ENCODE results near the gene TEF.
A peak's percentile ranks its signal among the peaks of the same experiment; 100 is the strongest.

Gene TEF

DNA sequence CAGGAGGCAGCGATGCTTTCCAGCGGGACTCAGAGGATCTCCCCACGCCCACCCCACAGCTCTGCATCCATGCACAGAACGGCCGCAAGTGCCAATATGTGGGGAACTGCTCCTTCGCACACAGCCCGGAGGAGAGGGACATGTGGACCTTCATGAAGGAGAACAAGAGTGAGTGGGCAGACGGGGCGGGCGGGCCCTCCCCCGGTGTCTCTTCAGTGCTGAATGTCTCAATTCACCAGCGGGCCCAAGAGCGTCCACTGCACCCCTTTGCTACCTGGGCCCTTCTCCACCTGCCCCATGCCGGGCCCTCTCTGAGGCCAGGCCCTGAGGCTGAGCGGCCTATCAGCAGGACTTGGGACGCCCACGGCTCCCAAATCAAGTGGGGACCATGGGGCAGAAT is 25.8 kb upstream of the TEF start:
- Histone ChIP-seq H3K36me3 (ENCODE audit: insufficient read depth, low read length) (peaks cover 65% of the 10 kb centered on the region), H3K27me3 (ENCODE audit: insufficient read depth, low read length) (no peaks in the 10 kb centered on the region), H3K9ac (ENCODE audit: low read depth, low read length) (no peak overlapping the region), H3K4me1 (ENCODE audit: insufficient read depth, low read length) (peaks cover 13% of the 10 kb centered on the region), H3K4me3 (ENCODE audit: low read length) (no peak overlapping the region), H3K27ac (ENCODE audit: low read depth, low read length) (no peak overlapping the region), H3K9me3 (ENCODE audit: insufficient read depth, low read depth, low read length) (no peaks in the 10 kb centered on the region)
- WGBS = 97% methylated on average over 17 of the region's 17 CpGs

DNA sequence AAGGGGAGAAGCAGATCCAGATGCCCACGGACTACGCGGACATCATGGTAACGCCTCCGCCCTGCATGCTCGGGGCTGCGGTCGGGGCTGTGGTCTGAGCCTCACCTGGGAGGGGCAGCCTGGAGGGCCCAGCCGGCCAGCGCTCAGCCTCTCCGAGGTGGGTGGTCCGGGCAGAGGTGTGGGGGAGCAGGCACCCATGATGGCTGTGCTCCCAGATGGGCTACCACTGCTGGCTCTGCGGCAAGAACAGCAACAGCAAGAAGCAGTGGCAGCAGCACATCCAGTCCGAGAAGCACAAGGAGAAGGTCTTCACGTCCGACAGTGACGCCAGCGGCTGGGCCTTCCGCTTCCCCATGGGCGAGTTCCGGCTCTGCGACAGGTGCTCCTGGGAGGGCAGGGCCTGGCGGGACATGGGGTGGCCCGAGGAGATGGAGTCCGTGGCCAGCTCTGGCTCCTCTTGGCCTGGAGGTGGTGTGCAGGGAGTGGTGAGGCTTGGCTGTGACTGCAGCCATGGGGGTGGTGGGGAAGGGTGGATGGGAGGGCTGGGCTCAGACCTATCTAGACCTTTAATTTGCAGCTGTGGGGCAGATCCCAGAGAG is 25.2 kb upstream of the TEF start:
- H3K9ac ChIP-seq (ENCODE audit: low read depth, low read length) = no peak overlapping the region
- no peaks in the 10 kb centered on the region for H3K9me3 ChIP-seq (ENCODE audit: insufficient read depth, low read depth, low read length)
- H3K36me3 ChIP-seq (ENCODE audit: insufficient read depth, low read length) = peaks cover 59% of the 10 kb centered on the region
- WGBS = 96% methylated on average over 25 of the region's 25 CpGs
- H3K4me1 ChIP-seq (ENCODE audit: insufficient read depth, low read length) = peaks cover 13% of the 10 kb centered on the region
- H3K27me3 ChIP-seq (ENCODE audit: insufficient read depth, low read length) = no peaks in the 10 kb centered on the region
- no peak overlapping the region for H3K27ac ChIP-seq (ENCODE audit: low read depth, low read length)
- no peak overlapping the region for H3K4me3 ChIP-seq (ENCODE audit: low read length)

DNA sequence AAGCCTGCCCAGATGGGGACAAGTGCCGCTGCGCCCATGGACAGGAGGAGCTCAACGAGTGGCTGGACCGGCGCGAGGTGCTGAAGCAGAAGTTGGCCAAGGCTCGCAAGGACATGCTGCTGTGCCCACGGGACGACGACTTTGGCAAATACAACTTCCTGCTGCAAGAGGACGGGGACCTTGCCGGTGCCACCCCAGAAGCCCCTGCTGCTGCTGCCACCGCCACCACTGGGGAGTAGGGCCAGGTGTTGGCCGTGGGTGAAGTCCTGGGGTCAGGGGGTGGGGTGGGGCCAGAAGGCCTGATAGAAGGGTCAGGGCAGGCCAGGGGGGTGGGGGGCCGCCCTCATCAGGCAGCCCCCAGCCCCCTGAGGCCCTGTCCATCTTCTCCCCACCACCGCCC is 24.6 kb upstream of the TEF start:
- H3K4me1 ChIP-seq (ENCODE audit: insufficient read depth, low read length) = peaks cover 13% of the 10 kb centered on the region
- no peaks in the 10 kb centered on the region for H3K9me3 ChIP-seq (ENCODE audit: insufficient read depth, low read depth, low read length)
- H3K27ac ChIP-seq (ENCODE audit: low read depth, low read length) = no peak overlapping the region
- H3K9ac ChIP-seq (ENCODE audit: low read depth, low read length) = no peak overlapping the region
- H3K36me3 ChIP-seq (ENCODE audit: insufficient read depth, low read length) = peaks cover 52% of the 10 kb centered on the region
- no peaks in the 10 kb centered on the region for H3K27me3 ChIP-seq (ENCODE audit: insufficient read depth, low read length)
- WGBS = 95% methylated on average over 16 of the region's 16 CpGs
- no peak overlapping the region for H3K4me3 ChIP-seq (ENCODE audit: low read length)

DNA sequence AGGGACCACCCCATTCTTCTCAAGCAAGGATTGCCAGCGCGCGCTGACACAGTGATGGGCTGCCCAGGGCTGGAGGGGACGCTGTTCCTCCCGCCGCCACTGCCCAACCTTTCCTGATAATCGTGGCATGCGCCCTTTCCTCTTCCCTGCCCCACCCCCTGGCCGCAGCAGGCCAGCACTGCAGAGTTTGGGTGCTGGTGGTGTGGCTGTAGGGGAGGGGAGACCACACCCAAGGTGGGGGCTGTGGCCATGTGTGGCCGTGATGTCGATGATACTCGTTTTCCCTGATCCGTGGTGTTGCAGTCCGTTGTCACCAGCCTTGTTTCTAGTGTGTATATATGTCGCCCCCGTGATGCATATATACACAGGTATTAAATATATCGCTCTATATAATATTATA is 22.8 kb upstream of the TEF start:
- H3K36me3 ChIP-seq (ENCODE audit: insufficient read depth, low read length) = peaks cover 39% of the 10 kb centered on the region
- WGBS = 93% methylated on average over 15 of the region's 17 CpGs
- H3K27me3 ChIP-seq (ENCODE audit: insufficient read depth, low read length) = no peaks in the 10 kb centered on the region
- H3K27ac ChIP-seq (ENCODE audit: low read depth, low read length) = no peak overlapping the region
- H3K4me3 ChIP-seq (ENCODE audit: low read length) = no peak overlapping the region
- H3K9ac ChIP-seq (ENCODE audit: low read depth, low read length) = no peak overlapping the region
- peaks cover 13% of the 10 kb centered on the region for H3K4me1 ChIP-seq (ENCODE audit: insufficient read depth, low read length)
- no peaks in the 10 kb centered on the region for H3K9me3 ChIP-seq (ENCODE audit: insufficient read depth, low read depth, low read length)

DNA sequence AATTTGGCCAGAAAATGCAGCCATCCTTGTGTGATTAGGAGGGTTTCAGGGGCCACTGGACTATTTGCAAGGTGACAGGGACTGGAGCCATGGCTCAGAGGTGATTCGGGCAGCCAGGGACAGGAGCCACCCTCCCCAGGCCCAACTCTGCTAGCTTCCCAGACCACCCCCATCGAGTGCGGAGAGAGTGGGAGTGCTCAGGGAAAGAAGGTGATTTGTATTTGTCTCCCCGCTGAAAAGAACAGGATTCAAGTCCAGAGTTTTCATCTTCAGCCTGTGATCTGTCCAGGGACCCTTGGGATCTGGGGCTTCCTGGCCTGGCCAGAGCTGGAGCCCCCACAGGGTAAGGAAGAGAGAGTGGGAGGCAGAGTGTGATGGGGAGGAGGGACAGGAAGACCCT is 22.4 kb upstream of the TEF start:
- no peak overlapping the region for H3K9ac ChIP-seq (ENCODE audit: low read depth, low read length)
- H3K27me3 ChIP-seq (ENCODE audit: insufficient read depth, low read length) = no peaks in the 10 kb centered on the region
- WGBS = 73% methylated on average over 4 of the region's 4 CpGs
- H3K9me3 ChIP-seq (ENCODE audit: insufficient read depth, low read depth, low read length) = no peaks in the 10 kb centered on the region
- H3K27ac ChIP-seq (ENCODE audit: low read depth, low read length) = 0 out of 2 replicates have a peak overlapping the region, but pooled peaks have one; percentile 48
- H3K4me3 ChIP-seq (ENCODE audit: low read length) = no peak overlapping the region
- peaks cover 13% of the 10 kb centered on the region for H3K4me1 ChIP-seq (ENCODE audit: insufficient read depth, low read length)
- H3K36me3 ChIP-seq (ENCODE audit: insufficient read depth, low read length) = peaks cover 34% of the 10 kb centered on the region

DNA sequence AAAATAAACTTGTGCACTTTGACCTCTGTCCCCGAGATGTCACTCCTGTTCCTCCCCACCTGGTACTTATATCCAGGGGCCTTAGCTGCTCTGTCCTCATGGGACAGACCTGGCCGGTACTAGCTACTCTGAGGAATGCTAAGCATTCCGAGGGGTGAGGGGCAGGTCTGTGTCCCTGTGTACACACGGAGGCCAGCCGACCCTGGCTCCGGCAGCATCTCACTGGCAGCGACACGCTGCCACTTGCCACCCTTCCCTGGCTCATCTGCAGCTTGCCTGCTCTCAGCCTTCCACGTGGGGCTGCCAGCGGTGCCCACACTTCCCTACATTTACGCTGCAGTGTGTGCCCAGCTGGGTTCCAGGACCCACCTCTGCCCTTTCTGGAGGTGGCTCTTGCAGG is 21.6 kb upstream of the TEF start:
- no peaks in the 10 kb centered on the region for H3K9me3 ChIP-seq (ENCODE audit: insufficient read depth, low read depth, low read length)
- H3K4me1 ChIP-seq (ENCODE audit: insufficient read depth, low read length) = peaks cover 13% of the 10 kb centered on the region
- H3K4me3 ChIP-seq (ENCODE audit: low read length) = peak overlapping the region; percentile 28
- H3K36me3 ChIP-seq (ENCODE audit: insufficient read depth, low read length) = peaks cover 27% of the 10 kb centered on the region
- WGBS = 61% methylated on average over 11 of the region's 11 CpGs
- peak overlapping the region; percentile 46; the same call in 1 of the 2 replicates for H3K9ac ChIP-seq (ENCODE audit: low read depth, low read length)
- no peaks in the 10 kb centered on the region for H3K27me3 ChIP-seq (ENCODE audit: insufficient read depth, low read length)
- peak overlapping the region; percentile 32; the same call in 1 of the 2 replicates for H3K27ac ChIP-seq (ENCODE audit: low read depth, low read length)

DNA sequence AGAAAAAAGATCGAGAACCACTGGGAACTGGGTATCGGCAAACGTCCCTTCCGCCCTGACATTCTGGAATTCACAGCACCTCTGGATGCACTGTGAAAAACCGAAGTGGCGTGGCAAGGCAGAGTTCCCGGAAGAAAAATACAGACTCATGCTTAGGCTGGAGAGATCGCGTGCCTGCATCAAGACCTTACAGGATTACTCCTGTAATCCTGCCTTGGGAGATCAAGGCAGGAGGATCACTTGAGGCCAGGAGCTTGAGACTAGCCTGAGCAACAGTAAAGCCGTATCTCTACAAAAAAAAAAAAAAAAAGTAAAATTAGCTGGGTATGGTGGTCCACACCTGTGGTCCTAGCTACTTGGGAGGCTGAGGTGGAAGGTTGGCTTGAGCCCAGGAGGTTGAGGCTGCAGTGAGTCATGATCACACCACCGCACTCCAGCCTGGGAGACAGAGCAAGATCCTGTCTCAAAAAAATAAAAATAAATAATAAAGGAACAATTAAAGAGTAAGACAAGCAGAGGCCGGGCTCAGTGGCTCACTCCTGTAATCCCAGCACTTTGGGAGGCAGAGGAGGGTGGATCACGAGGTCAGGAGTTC is 19.9 kb upstream of the TEF start:
- no peaks in the 10 kb centered on the region for H3K9me3 ChIP-seq (ENCODE audit: insufficient read depth, low read depth, low read length)
- WGBS = 92% methylated on average over 11 of the region's 13 CpGs
- no peak overlapping the region for H3K4me3 ChIP-seq (ENCODE audit: low read length)
- peaks cover 16% of the 10 kb centered on the region for H3K4me1 ChIP-seq (ENCODE audit: insufficient read depth, low read length)
- no peak overlapping the region for H3K27ac ChIP-seq (ENCODE audit: low read depth, low read length)
- no peak overlapping the region for H3K9ac ChIP-seq (ENCODE audit: low read depth, low read length)
- peaks cover 10% of the 10 kb centered on the region for H3K36me3 ChIP-seq (ENCODE audit: insufficient read depth, low read length)
- no peaks in the 10 kb centered on the region for H3K27me3 ChIP-seq (ENCODE audit: insufficient read depth, low read length)

DNA sequence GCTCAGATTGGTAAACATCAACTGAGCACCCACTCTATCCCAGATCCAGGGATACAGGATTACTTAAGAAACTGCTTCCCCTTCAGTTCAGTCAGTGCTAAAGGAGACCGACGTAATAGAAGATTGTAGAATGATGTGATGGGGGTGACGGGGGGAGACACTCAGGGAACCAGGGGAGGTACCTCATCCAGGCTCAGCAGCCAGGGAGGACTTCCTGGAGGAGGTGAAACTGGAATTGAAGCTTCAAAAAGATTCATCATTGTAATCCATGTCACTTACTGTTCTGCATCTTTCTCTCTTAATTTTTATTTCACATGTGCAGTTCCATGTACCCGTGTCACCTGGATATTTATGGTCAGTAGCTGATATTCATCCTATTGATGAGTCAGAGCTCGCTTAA is 19.1 kb upstream of the TEF start:
- H3K27ac ChIP-seq (ENCODE audit: low read depth, low read length) = no peak overlapping the region
- WGBS = 95% methylated on average over 5 of the region's 5 CpGs

DNA sequence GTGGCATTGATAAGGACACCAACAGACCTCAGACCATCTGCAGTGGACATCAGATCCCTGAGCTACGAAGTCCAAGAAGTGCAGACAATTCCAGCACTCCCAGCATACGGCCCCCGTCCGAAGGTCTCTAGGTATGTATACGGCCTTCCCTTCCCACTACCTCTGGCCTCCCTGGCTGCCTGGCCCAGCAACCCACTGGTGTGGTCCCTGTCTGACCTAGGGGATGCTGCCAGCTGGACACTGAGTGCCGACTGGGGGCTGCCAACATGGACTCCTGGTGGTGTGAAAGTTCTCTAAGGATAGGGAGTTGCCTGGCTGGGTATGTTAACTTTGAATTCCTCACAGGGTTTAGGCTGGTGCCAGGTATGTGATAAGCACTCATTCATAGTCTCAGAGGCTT is 17.5 kb upstream of the TEF start:
- no peaks in the 10 kb centered on the region for H3K9me3 ChIP-seq (ENCODE audit: insufficient read depth, low read depth, low read length)
- no peaks in the 10 kb centered on the region for H3K27me3 ChIP-seq (ENCODE audit: insufficient read depth, low read length)
- H3K4me1 ChIP-seq (ENCODE audit: insufficient read depth, low read length) = peaks cover 21% of the 10 kb centered on the region
- 92% methylated on average over 6 of the region's 6 CpGs for WGBS
- H3K9ac ChIP-seq (ENCODE audit: low read depth, low read length) = no peak overlapping the region
- H3K4me3 ChIP-seq (ENCODE audit: low read length) = no peak overlapping the region
- no peak overlapping the region for H3K27ac ChIP-seq (ENCODE audit: low read depth, low read length)
- H3K36me3 ChIP-seq (ENCODE audit: insufficient read depth, low read length) = no peaks in the 10 kb centered on the region

More for the DNA sequence above, 19.1 kb upstream of the TEF start:
- no peak overlapping the region for H3K4me3 ChIP-seq (ENCODE audit: low read length)
- H3K27me3 ChIP-seq (ENCODE audit: insufficient read depth, low read length) = no peaks in the 10 kb centered on the region
- no peak overlapping the region for H3K9ac ChIP-seq (ENCODE audit: low read depth, low read length)
- peaks cover 24% of the 10 kb centered on the region for H3K4me1 ChIP-seq (ENCODE audit: insufficient read depth, low read length)
- H3K9me3 ChIP-seq (ENCODE audit: insufficient read depth, low read depth, low read length) = no peaks in the 10 kb centered on the region
- H3K36me3 ChIP-seq (ENCODE audit: insufficient read depth, low read length) = peaks cover 5% of the 10 kb centered on the region; the same call in 1 of the 2 replicates

DNA sequence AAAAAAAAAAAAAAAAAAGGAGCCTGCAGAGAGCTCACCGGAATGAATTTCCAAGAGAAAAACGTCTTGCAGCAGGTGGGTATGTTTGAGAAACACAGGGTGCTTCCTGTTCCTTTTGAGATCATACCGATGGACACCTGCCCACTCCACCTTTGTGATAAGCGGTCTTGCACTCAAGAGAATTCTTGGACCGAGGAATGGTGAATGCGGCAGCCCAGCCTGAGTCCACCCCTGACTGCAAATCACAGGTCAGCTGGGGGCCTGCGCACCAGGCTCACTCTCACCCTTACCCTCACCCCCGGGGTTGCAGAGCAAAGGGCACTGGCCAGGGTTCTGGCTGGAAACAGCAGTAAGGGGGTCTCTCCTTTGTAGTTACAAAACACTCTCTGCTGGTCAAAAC is 16.8 kb upstream of the TEF start:
- 49% methylated on average over 8 of the region's 8 CpGs for WGBS
- Histone ChIP-seq H3K4me1 (ENCODE audit: insufficient read depth, low read length) (peaks cover 16% of the 10 kb centered on the region), H3K27ac (ENCODE audit: low read depth, low read length) (no peak overlapping the region)

DNA sequence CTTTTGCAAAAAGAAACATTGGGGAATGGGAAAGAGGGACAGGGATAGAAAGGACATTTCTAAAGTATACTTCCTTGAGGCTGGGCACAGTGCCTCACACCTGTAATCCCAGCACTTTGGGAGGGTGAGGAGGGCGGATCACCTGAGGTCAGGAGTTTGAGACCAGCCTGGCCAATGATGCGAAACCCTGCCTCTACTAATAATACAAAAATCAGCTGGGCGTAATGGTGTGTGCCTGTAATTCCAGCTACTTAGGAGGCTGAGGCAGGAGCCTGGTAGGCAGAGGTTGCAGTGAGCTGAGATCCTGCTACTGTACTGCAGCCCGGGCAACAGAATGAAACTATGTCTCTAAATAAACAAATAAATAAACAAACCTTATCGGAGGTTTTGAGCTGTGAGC is 16.3 kb upstream of the TEF start:
- H3K36me3 ChIP-seq (ENCODE audit: insufficient read depth, low read length) = no peaks in the 10 kb centered on the region
- H3K9ac ChIP-seq (ENCODE audit: low read depth, low read length) = no peak overlapping the region
- H3K4me1 ChIP-seq (ENCODE audit: insufficient read depth, low read length) = peaks cover 12% of the 10 kb centered on the region
- no peak overlapping the region for H3K27ac ChIP-seq (ENCODE audit: low read depth, low read length)
- H3K4me3 ChIP-seq (ENCODE audit: low read length) = no peak overlapping the region
- H3K9me3 ChIP-seq (ENCODE audit: insufficient read depth, low read depth, low read length) = no peaks in the 10 kb centered on the region
- no peaks in the 10 kb centered on the region for H3K27me3 ChIP-seq (ENCODE audit: insufficient read depth, low read length)
- 98% methylated on average over 5 of the region's 5 CpGs for WGBS

More for the DNA sequence above, 16.8 kb upstream of the TEF start:
- H3K27me3 ChIP-seq (ENCODE audit: insufficient read depth, low read length) = no peaks in the 10 kb centered on the region
- no peaks in the 10 kb centered on the region for H3K36me3 ChIP-seq (ENCODE audit: insufficient read depth, low read length)
- H3K4me3 ChIP-seq (ENCODE audit: low read length) = no peak overlapping the region
- no peaks in the 10 kb centered on the region for H3K9me3 ChIP-seq (ENCODE audit: insufficient read depth, low read depth, low read length)
- no peak overlapping the region for H3K9ac ChIP-seq (ENCODE audit: low read depth, low read length)

Measured in HUES64 (cell line).